Hematopoietic multipotent progenitor cell treated with erythropoietin and hydrocortisone succinate and interleukin-3 and kit ligand, for 15 days (in vitro differentiated cells): Measurements from ENCODE around the gene EDDM13.
"Not testable (repeated sequence)": the region's sequence is repeated elsewhere in the genome, so short reads cannot be mapped to it uniquely, and the experiment has no call there.

Experiments
- DNase-seq: peaks from one replicate; pipeline ENCODE4 v3.0.0-alpha.2; 2015; ENCODE audit warnings: low spot score

The EDDM13 gene

GRCh38 chr19:56295531-56296455 is 23.2 kb downstream of the EDDM13 start:
- DNase-seq: no peak

- DNase-seq: no peak
These were observed 24.5 kb downstream of the EDDM13 start for GRCh38 chr19:56297010-56297409.

GRCh38 chr19:56299688-56300087 is 27.1 kb downstream of the EDDM13 start:
- no peak for DNase-seq

GRCh38 chr19:56301155-56301554 is 28.6 kb downstream of the EDDM13 start:
- DNase-seq: peak; percentile 36

- DNase-seq: no peak
These were observed 29.5 kb downstream of the EDDM13 start for GRCh38 chr19:56301886-56302620.

GRCh38 chr19:56304243-56304642 is 31.7 kb downstream of the EDDM13 start:
- DNase-seq: no peak

- DNase-seq: no peak
These were observed 33.5 kb downstream of the EDDM13 start for GRCh38 chr19:56306016-56306415.

GRCh38 chr19:56307062-56307461 is 34.5 kb downstream of the EDDM13 start:
- not testable (repeated sequence) for DNase-seq

- no peak for DNase-seq
These were observed 36.2 kb downstream of the EDDM13 start for GRCh38 chr19:56308792-56309191.

- peak; percentile 78 for DNase-seq
These were observed 37.1 kb downstream of the EDDM13 start for GRCh38 chr19:56309511-56310185.

- no peak for DNase-seq
These were observed 37.9 kb downstream of the EDDM13 start for GRCh38 chr19:56310462-56310861.

GRCh38 chr19:56312342-56312741 is 39.8 kb downstream of the EDDM13 start:
- no peak for DNase-seq

- no peak for DNase-seq
These were observed 40.5 kb downstream of the EDDM13 start for GRCh38 chr19:56312787-56313657.

GRCh38 chr19:56314018-56314380 is 41.5 kb downstream of the EDDM13 start:
- DNase-seq: no peak

GRCh38 chr19:56314381-56315076 is 42.0 kb downstream of the EDDM13 start, which contains the start of gene ZSCAN5A:
Gene ZSCAN5A (minus strand): TSS chr19:56314839. CDS start chr19:56225046, 89,793 bp downstream.
- DNase-seq: peak; percentile 95

- DNase-seq: peak; percentile 98
These were observed 42.7 kb downstream of the EDDM13 start for GRCh38 chr19:56315077-56315828.

GRCh38 chr19:56316728-56317127 is 44.2 kb downstream of the EDDM13 start:
- no peak for DNase-seq

GRCh38 chr19:56317749-56318148 is 45.2 kb downstream of the EDDM13 start:
- DNase-seq: no peak

GRCh38 chr19:56319991-56320390 is 47.4 kb downstream of the EDDM13 start:
- no peak for DNase-seq
